Activated naive CD8-positive, alpha-beta T cell treated with anti-CD3 and anti-CD28 coated beads for 36 hours (primary cell): ENCODE measurements around the gene SLC43A3. TPM values are rescaled to one million over a fixed set of nuclear protein-coding genes. Genes with fewer than 3 reads are reported as not detected.
"Not testable (repeated sequence)": the region's sequence is repeated elsewhere in the genome, so short reads cannot be mapped to it uniquely, and the experiment has no call there.

Source experiments
- DNase-seq: peaks from one replicate; pipeline ENCODE4 v3.0.0; 2021
- H3K27ac Mint-ChIP-seq: one replicate; pipeline ENCODE4 v1.8.0; 2022; ENCODE audit warnings: mild to moderate bottlenecking, moderate library complexity, mixed read lengths
- H3K27me3 Mint-ChIP-seq: one replicate; pipeline ENCODE4 v1.8.0; 2022; ENCODE audit warnings: mild to moderate bottlenecking, mixed read lengths
- H3K36me3 Mint-ChIP-seq: one replicate; pipeline ENCODE4 v1.8.0; 2021; ENCODE audit warnings: mild to moderate bottlenecking, mixed read lengths
- H3K4me1 Mint-ChIP-seq: one replicate; pipeline ENCODE4 v1.8.0; 2021; ENCODE audit warnings: mixed read lengths
- H3K4me3 Mint-ChIP-seq: one replicate; pipeline ENCODE4 v1.8.0; 2022; ENCODE audit warnings: mild to moderate bottlenecking, moderate library complexity, mixed read lengths
- H3K9me3 Mint-ChIP-seq: one replicate; pipeline ENCODE4 v1.8.0; 2022; ENCODE audit warnings: mixed read lengths
- total RNA-seq, 2 experiments: library from RNA; stranded (reverse); gene quantifications; one replicate each; pipeline ENCODE4 v1.2.3, GENCODE V29; 2021

Gene SLC43A3
- total RNA-seq, 2 experiments from 2014 or later = 331 to 348 TPM

DNA sequence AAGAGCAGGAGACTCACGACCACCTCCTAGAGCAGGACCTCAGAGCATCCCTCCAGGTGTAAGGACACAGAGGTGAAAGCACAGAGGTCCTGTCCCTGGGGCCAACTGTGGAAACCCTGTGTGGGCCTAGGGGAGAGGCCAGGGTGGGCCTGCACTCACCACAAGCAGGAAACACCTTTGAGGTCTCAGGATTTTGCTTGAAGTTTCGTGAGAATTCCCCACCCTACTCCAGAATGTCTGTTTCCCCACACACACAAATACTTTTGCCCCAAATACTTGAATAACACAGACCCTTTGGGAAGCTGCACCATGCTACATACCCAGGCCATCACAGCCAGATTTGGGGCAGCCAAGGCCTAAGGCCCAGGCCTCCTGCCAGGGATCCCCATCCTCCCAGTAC lies 18.1 kb downstream of the SLC43A3 start:
- no peaks in the 10 kb centered on the region for H3K9me3 Mint-ChIP-seq
- H3K27me3 Mint-ChIP-seq = no peaks in the 10 kb centered on the region
- H3K27ac Mint-ChIP-seq = peak overlapping the region; percentile 92
- DNase-seq = no peak
- H3K4me3 Mint-ChIP-seq = no peak overlapping the region
- H3K4me1 Mint-ChIP-seq = peaks cover 68% of the 10 kb centered on the region
- H3K36me3 Mint-ChIP-seq = peaks cover 76% of the 10 kb centered on the region

- no peak for DNase-seq
- H3K27ac Mint-ChIP-seq = peak overlapping the region; percentile 92
- H3K4me1 Mint-ChIP-seq = peaks cover 62% of the 10 kb centered on the region
- no peaks in the 10 kb centered on the region for H3K27me3 Mint-ChIP-seq
- H3K4me3 Mint-ChIP-seq = no peak overlapping the region
- peaks cover 73% of the 10 kb centered on the region for H3K36me3 Mint-ChIP-seq
- no peaks in the 10 kb centered on the region for H3K9me3 Mint-ChIP-seq
Observed at GRCh38 chr11:57407941-57408475, 18.9 kb downstream of the SLC43A3 start.

GRCh38 chr11:57407010-57407920 lies 19.7 kb downstream of the SLC43A3 start:
- H3K9me3 Mint-ChIP-seq = no peaks in the 10 kb centered on the region
- H3K4me3 Mint-ChIP-seq = no peak overlapping the region
- H3K36me3 Mint-ChIP-seq = peaks cover 75% of the 10 kb centered on the region
- DNase-seq = no peak
- H3K4me1 Mint-ChIP-seq = peaks cover 62% of the 10 kb centered on the region
- no peaks in the 10 kb centered on the region for H3K27me3 Mint-ChIP-seq
- H3K27ac Mint-ChIP-seq = peak overlapping the region; percentile 92

- Mint-ChIP-seq H3K27ac (peak overlapping the region; percentile 92), H3K4me3 (peak overlapping the region; percentile 19), H3K4me1 (peaks cover 59% of the 10 kb centered on the region), H3K36me3 (peaks cover 70% of the 10 kb centered on the region), H3K27me3 (no peaks in the 10 kb centered on the region), H3K9me3 (no peaks in the 10 kb centered on the region)
- peak; percentile 67 for DNase-seq
Observed at GRCh38 chr11:57406337-57406904, 20.5 kb downstream of the SLC43A3 start.

GRCh38 chr11:57405271-57405860 lies 21.6 kb downstream of the SLC43A3 start:
- Mint-ChIP-seq H3K27me3 (no peaks in the 10 kb centered on the region), H3K9me3 (no peaks in the 10 kb centered on the region), H3K4me1 (peaks cover 56% of the 10 kb centered on the region), H3K4me3 (peak overlapping the region; percentile 44), H3K27ac (peak overlapping the region; percentile 92), H3K36me3 (peaks cover 64% of the 10 kb centered on the region)
- DNase-seq = no peak

DNA sequence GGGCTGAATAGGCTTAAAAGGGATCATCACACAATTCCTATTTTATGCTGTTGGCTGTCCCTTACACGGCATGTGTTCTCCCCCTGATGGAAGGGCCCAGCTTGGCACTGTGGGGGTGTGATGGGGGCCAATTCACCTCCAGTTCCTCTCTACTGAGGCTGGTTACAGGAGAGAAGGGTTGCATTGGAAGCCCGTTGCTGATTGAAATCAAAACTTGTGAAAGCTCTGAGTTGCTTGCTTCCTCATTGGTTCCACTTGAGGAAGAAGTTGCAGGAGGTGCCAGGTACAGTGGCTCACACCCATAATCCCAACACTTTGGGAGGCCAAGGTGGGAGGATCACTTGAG lies 23.1 kb downstream of the SLC43A3 start:
- no peak overlapping the region for H3K4me3 Mint-ChIP-seq
- no peaks in the 10 kb centered on the region for H3K27me3 Mint-ChIP-seq
- no peaks in the 10 kb centered on the region for H3K9me3 Mint-ChIP-seq
- H3K27ac Mint-ChIP-seq = no peak overlapping the region
- H3K36me3 Mint-ChIP-seq = peaks cover 49% of the 10 kb centered on the region
- peaks cover 42% of the 10 kb centered on the region for H3K4me1 Mint-ChIP-seq
- DNase-seq = no peak

- H3K27me3 Mint-ChIP-seq, H3K9me3 Mint-ChIP-seq, DNase-seq, H3K4me3 Mint-ChIP-seq, H3K27ac Mint-ChIP-seq: not testable (repeated sequence)
- Mint-ChIP-seq H3K36me3 (peaks cover 49% of the 10 kb centered on the region), H3K4me1 (peaks cover 38% of the 10 kb centered on the region)
Observed at GRCh38 chr11:57403003-57403801, 23.7 kb downstream of the SLC43A3 start.

DNA sequence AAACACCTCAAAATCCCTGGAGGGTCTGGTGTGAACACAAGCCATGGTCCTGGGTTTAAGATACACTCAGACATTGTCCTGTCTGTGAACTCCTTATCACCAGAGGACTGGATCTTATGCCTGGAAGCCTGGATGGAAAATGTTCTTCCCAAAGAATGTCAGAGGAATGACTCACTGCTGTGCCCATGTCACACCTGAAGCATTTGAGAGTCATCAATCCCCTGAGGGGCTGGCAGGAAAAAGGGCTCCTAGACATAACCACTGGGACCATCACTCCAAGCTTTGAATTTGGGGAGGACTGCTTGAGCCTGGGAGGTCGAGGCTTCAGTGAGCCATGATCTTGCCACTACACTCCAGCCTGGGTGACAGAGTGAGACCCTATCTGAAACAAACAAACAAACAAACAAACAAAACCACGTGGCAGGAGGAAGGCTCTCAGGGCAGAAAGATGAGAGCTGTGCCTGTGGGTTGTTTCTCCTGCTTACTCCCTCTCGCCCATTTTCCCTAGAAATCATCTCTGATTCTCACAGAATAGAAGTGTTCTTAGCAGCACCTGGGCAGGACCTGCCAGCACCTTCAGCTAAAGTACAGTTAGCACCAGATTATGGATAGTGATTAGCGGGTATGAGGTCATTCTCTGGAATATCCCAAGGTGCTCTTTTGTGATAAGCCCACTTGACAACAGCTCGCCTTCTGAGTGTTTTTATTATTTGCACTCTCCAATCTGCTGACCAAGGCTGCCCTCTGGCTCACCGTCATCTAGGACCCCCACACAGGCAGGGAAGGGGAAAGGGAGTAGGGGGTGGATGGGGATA lies 24.5 kb downstream of the SLC43A3 start:
- H3K27me3 Mint-ChIP-seq = no peaks in the 10 kb centered on the region
- H3K4me3 Mint-ChIP-seq = no peak overlapping the region
- no peak for DNase-seq
- H3K27ac Mint-ChIP-seq = no peak overlapping the region
- peaks cover 30% of the 10 kb centered on the region for H3K4me1 Mint-ChIP-seq
- no peaks in the 10 kb centered on the region for H3K9me3 Mint-ChIP-seq
- H3K36me3 Mint-ChIP-seq = peaks cover 41% of the 10 kb centered on the region

GRCh38 chr11:57399972-57400578 lies 26.8 kb downstream of the SLC43A3 start:
- Mint-ChIP-seq H3K4me3 (no peak overlapping the region), H3K27me3 (no peaks in the 10 kb centered on the region), H3K36me3 (peaks cover 19% of the 10 kb centered on the region), H3K4me1 (peaks cover 8% of the 10 kb centered on the region), H3K9me3 (no peaks in the 10 kb centered on the region), H3K27ac (no peak overlapping the region)
- no peak for DNase-seq

DNA sequence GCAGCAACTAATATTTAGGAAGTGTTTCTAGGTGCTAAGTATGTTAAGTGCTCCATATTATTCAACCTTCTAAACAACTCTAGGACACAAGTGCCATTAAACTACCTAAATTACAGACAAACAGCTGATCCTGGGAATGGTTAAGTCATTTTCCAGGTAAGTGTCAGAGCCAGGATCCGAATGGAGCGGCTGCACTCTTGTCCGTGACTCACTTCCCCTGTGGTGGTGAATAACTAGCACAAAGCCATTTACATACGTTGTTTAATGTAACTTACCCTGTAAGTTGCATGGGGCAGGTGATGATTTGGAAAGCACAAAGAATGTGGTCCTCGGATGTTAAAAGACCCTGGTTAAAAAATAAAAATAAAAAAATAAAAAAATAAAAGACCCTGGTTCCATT lies 27.7 kb downstream of the SLC43A3 start:
- Mint-ChIP-seq H3K27ac (no peak overlapping the region), H3K36me3 (peaks cover 12% of the 10 kb centered on the region), H3K4me3 (no peak overlapping the region), H3K9me3 (no peaks in the 10 kb centered on the region), H3K27me3 (no peaks in the 10 kb centered on the region), H3K4me1 (peaks cover 3% of the 10 kb centered on the region)
- DNase-seq = no peak

DNA sequence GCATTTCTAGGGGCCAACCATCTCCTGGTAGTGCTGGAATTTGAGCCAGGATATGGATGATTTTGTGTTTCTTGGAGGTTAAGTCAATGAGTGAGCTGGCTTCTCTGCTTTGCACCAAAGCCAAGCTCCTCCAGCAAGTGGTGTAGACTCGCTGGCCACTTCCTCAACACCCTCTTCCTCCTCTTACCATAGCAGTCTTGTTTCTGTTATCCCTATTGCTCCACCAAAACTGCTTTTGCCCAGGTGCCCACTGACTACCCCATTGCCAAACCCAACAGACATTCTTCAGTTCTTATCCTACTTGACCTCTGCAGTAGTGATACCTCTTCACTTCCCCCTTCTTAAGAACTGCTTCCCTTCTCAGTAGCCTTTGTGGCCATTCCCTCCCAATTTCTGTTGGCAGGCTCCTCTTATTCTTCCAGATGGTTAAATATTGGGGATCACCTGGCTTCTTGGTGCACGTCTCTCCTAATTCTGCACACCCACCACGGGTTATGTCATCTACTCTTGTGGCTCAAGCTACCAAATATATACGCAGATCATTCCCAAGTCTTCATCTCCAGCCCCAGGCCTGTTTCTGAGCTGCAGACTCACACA lies 29.4 kb downstream of the SLC43A3 start:
- Mint-ChIP-seq H3K27ac (no peak overlapping the region), H3K36me3 (peaks cover under 1% of the 10 kb centered on the region), H3K9me3 (no peaks in the 10 kb centered on the region), H3K27me3 (no peaks in the 10 kb centered on the region), H3K4me3 (no peak overlapping the region), H3K4me1 (no peaks in the 10 kb centered on the region)
- DNase-seq = no peak

GRCh38 chr11:57396744-57397143 lies 30.2 kb downstream of the SLC43A3 start:
- Mint-ChIP-seq H3K9me3 (no peaks in the 10 kb centered on the region), H3K4me3 (no peak overlapping the region), H3K4me1 (no peaks in the 10 kb centered on the region), H3K27ac (no peak overlapping the region), H3K27me3 (no peaks in the 10 kb centered on the region), H3K36me3 (no peaks in the 10 kb centered on the region)
- no peak for DNase-seq

- H3K4me1 Mint-ChIP-seq = no peaks in the 10 kb centered on the region
Observed at GRCh38 chr11:57395905-57396623, 30.9 kb downstream of the SLC43A3 start.

More at GRCh38 chr11:57395905-57396623, 30.9 kb downstream of the SLC43A3 start:
- Mint-ChIP-seq H3K36me3 (no peaks in the 10 kb centered on the region), H3K27ac (no peak overlapping the region), H3K27me3 (no peaks in the 10 kb centered on the region), H3K9me3 (no peaks in the 10 kb centered on the region), H3K4me3 (no peak overlapping the region)
- DNase-seq = no peak
